H1 (cell line): Measurements from ENCODE around the gene APBA2. TPM values are rescaled to one million over a fixed set of nuclear protein-coding genes. Genes with fewer than 3 reads are reported as not detected.

Experiments used
- CTCF ChIA-PET: fragments of 300-600 bp; sonication (Branson Sonifier 250); formaldehyde crosslinking; loops from one replicate; lab custom pipeline; 2021; ENCODE audit not compliant: partially characterized antibody; lab: Charles Lee
- POLR2A ChIA-PET: fragments of 300-600 bp; sonication (Branson Sonifier 250); formaldehyde crosslinking; loops from one replicate; lab custom pipeline; 2021; ENCODE audit warnings: inconsistent platforms; ENCODE audit not compliant: partially characterized antibody; lab: Charles Lee
- DNase-seq, 2 experiments: peaks; one replicate each; pipeline versions ENCODE4 v3.0.0 to v3.0.0-alpha.2; 2010 to 2022; ENCODE audit warnings: low spot score in 2 of 2, low read depth in 1 of 2, mixed read lengths in 1 of 2
- FAIRE-seq: peaks from 2 replicates; lab custom pipeline; 2011; peaks lifted over from hg19 to GRCh38; lab: Jason Lieb, UNC
- H2AFZ ChIP-seq: 2 replicates; pipeline ENCODE4 v1.8.1; 2012; ENCODE audit warnings: low read length, inconsistent platforms
- H2AK5ac ChIP-seq: 2 replicates; pipeline ENCODE4 v1.6.1; 2013; ENCODE audit warnings: low read depth, low read length
- H2BK120ac ChIP-seq: replicated peaks from 2 replicates; pipeline ENCODE3; 2013; ENCODE audit warnings: low read depth, low read length, inconsistent platforms
- H2BK12ac ChIP-seq: 2 replicates; pipeline ENCODE4 v1.6.1; 2013; ENCODE audit warnings: low read depth, low read length
- H2BK15ac ChIP-seq: 2 replicates; pipeline ENCODE4 v1.6.1; 2013; ENCODE audit warnings: low read length
- H2BK20ac ChIP-seq: 2 replicates; pipeline ENCODE4 v1.6.1; 2013; ENCODE audit warnings: low read length
- H2BK5ac ChIP-seq: 2 replicates; pipeline ENCODE4 v1.6.1; 2013; ENCODE audit warnings: low read depth, low read length
- H3K14ac ChIP-seq: 2 replicates; pipeline ENCODE4 v1.6.1; 2013; ENCODE audit warnings: inconsistent platforms; ENCODE audit not compliant: insufficient read length
- H3K18ac ChIP-seq: 2 replicates; pipeline ENCODE4 v1.6.1; 2013; ENCODE audit warnings: low read length; ENCODE audit errors: extremely low read depth
- H3K23ac ChIP-seq: 2 replicates; pipeline ENCODE4 v1.6.1; 2013; ENCODE audit warnings: inconsistent platforms; ENCODE audit not compliant: insufficient read length
- H3K23me2 ChIP-seq: 2 replicates; pipeline ENCODE4 v1.6.1; 2013; ENCODE audit warnings: low read depth, low read length
- H3K27ac ChIP-seq: 2 replicates; pipeline ENCODE4 v1.6.1; 2011; ENCODE audit warnings: low read depth, low read length, inconsistent platforms
- H3K27me3 ChIP-seq, 4 experiments: replicated peaks in 1 of 4; 1 replicate in 1 of 4; 2 replicates in 3 of 4; pipeline versions ENCODE4 v1.6.1 to v1.8.1; 2011 to 2013; ENCODE audit warnings: low read length in 3 of 4, mild to moderate bottlenecking in 3 of 4, inconsistent platforms in 2 of 4, mixed read lengths in 2 of 4, moderate library complexity in 1 of 4; ENCODE audit not compliant: control insufficient read depth in 3 of 4, insufficient read depth in 3 of 4; ENCODE audit errors: extremely low read depth in 1 of 4
- H3K36me3 ChIP-seq, 4 experiments: 2 replicates each; pipeline versions ENCODE4 v1.6.1 to v1.8.1; 2011 to 2013; ENCODE audit warnings: mild to moderate bottlenecking in 4 of 4, low read length in 3 of 4, moderate library complexity in 2 of 4, control low read depth in 1 of 4, inconsistent platforms in 1 of 4; ENCODE audit not compliant: insufficient read depth in 4 of 4, control insufficient read depth in 2 of 4
- H3K4ac ChIP-seq: replicated peaks from 2 replicates; pipeline ENCODE3; 2013; ENCODE audit warnings: low read length, low read depth, mixed read lengths, inconsistent platforms; ENCODE audit not compliant: insufficient read length
- H3K4me1 ChIP-seq, 4 experiments: replicated peaks in 1 of 4; 1 replicate in 1 of 4; 2 replicates in 3 of 4; pipeline versions ENCODE4 v1.6.1 to v1.8.1; 2011 to 2013; ENCODE audit warnings: low read length in 3 of 4, inconsistent platforms in 2 of 4, mixed read lengths in 1 of 4; ENCODE audit not compliant: insufficient read depth in 4 of 4, control insufficient read depth in 3 of 4
- H3K4me2 ChIP-seq, 2 experiments: 2 replicates each; pipeline versions ENCODE4 v1.6.1 to v1.8.1; 2011 to 2013; ENCODE audit warnings: low read depth in 2 of 2, low read length in 2 of 2, control low read depth in 1 of 2, inconsistent platforms in 1 of 2, mild to moderate bottlenecking in 1 of 2; ENCODE audit not compliant: insufficient read depth in 1 of 2
- H3K4me3 ChIP-seq, 4 experiments: fragments of 200-600, 300-600 bp in 1 of 4; sonication (generic), shearing (Covaris generic), sonication (Bioruptor Twin) in 1 of 4; 2 replicates each; pipeline versions ENCODE4 v1.5.1 to v1.8.1; 2011 to 2016; ENCODE audit warnings: low read length in 4 of 4, low read depth in 3 of 4, control low read depth in 2 of 4, inconsistent platforms in 2 of 4, mild to moderate bottlenecking in 2 of 4, mixed read lengths in 1 of 4, moderate library complexity in 1 of 4; ENCODE audit not compliant: insufficient read depth in 2 of 4; ENCODE audit errors: extremely low read depth in 1 of 4
- H3K56ac ChIP-seq: replicated peaks from 2 replicates; pipeline ENCODE3; 2013; ENCODE audit warnings: low read depth, mild to moderate bottlenecking, mixed read lengths, low read length, inconsistent platforms; ENCODE audit not compliant: insufficient read length
- H3K79me1 ChIP-seq: 2 replicates; pipeline ENCODE4 v1.6.1; 2013; ENCODE audit warnings: low read depth, low read length, control low read depth
- H3K79me2 ChIP-seq, 2 experiments: 2 replicates each; pipeline versions ENCODE4 v1.6.1 to v1.8.1; 2012 to 2013; ENCODE audit warnings: low read length in 2 of 2, mild to moderate bottlenecking in 2 of 2, inconsistent platforms in 1 of 2; ENCODE audit not compliant: insufficient read depth in 2 of 2, control insufficient read depth in 1 of 2
- H3K9ac ChIP-seq, 4 experiments: replicated peaks in 1 of 4; 1 replicate in 1 of 4; 2 replicates in 3 of 4; pipeline versions ENCODE4 v1.6.1 to v1.8.1; 2011 to 2013; ENCODE audit warnings: low read depth in 3 of 4, low read length in 3 of 4, control low read depth in 2 of 4, mild to moderate bottlenecking in 2 of 4, moderate library complexity in 2 of 4, inconsistent platforms in 1 of 4; ENCODE audit errors: extremely low read depth in 1 of 4
- H3K9me3 ChIP-seq, 2 experiments: 2 replicates each; pipeline versions ENCODE4 v1.6.1 to v1.8.1; 2012 to 2013; ENCODE audit warnings: mild to moderate bottlenecking in 2 of 2, moderate library complexity in 2 of 2, control low read depth in 1 of 2, inconsistent platforms in 1 of 2, low read depth in 1 of 2, low read length in 1 of 2, mixed read lengths in 1 of 2; ENCODE audit not compliant: insufficient read depth in 2 of 2
- H4K20me1 ChIP-seq, 2 experiments: replicated peaks in 1 of 2; 2 replicates each; pipeline versions ENCODE3 to v1.8.1; 2011 to 2013; ENCODE audit warnings: inconsistent platforms in 2 of 2, low read length in 2 of 2, mild to moderate bottlenecking in 1 of 2; ENCODE audit not compliant: insufficient read depth in 2 of 2, control insufficient read depth in 1 of 2
- H4K5ac ChIP-seq: 2 replicates; pipeline ENCODE4 v1.6.1; 2013; ENCODE audit warnings: low read length, low read depth, mixed read lengths, inconsistent platforms; ENCODE audit not compliant: insufficient read length
- H4K8ac ChIP-seq: 2 replicates; pipeline ENCODE4 v1.8.0; 2013; ENCODE audit warnings: mild to moderate bottlenecking, moderate library complexity, low read length, inconsistent platforms; ENCODE audit not compliant: insufficient read depth; ENCODE audit errors: extremely low read depth
- H4K91ac ChIP-seq: replicated peaks from 2 replicates; pipeline ENCODE3; 2013; ENCODE audit warnings: low read length, mixed read lengths, inconsistent platforms; ENCODE audit not compliant: insufficient read length
- CHD2 ChIP-seq: IDR thresholded peaks from 2 replicates; pipeline ENCODE4 v1.6.1; 2012; ENCODE audit warnings: low read length, improper control_type of control experiment
- EP300 ChIP-seq, 2 experiments: IDR thresholded peaks; 1 replicate in 1 of 2; 2 replicates in 1 of 2; pipeline ENCODE4 v1.6.1; 2011 to 2012; ENCODE audit warnings: low read depth in 2 of 2, low read length in 2 of 2, mild to moderate bottlenecking in 2 of 2, borderline replicate concordance in 1 of 2, inconsistent platforms in 1 of 2, moderate library complexity in 1 of 2
- EZH2 ChIP-seq: fragments of 200-600 bp; sonication (generic); IDR thresholded peaks from 2 replicates; pipeline ENCODE4 v1.7.1; 2012; ENCODE audit warnings: low read depth, mild to moderate bottlenecking, moderate library complexity, low read length, inconsistent platforms; ENCODE audit not compliant: severe bottlenecking
- POLR2AphosphoS5 ChIP-seq: IDR thresholded peaks from 2 replicates; pipeline ENCODE4 v1.6.1; 2011; ENCODE audit warnings: low read depth, low read length
- SP2 ChIP-seq: IDR thresholded peaks from 2 replicates; pipeline ENCODE4 v1.6.1; 2012; ENCODE audit warnings: mild to moderate bottlenecking, low read length, inconsistent platforms
- WGBS, 2 experiments: shearing (Covaris generic) in 1 of 2; methylation state at CpG; one replicate each; pipeline versions ENCODE4 v1.1.6 to v1.1.7; 2013 to 2015; ENCODE audit warnings: low lambda C conversion rate in 2 of 2, mixed read lengths in 2 of 2, inconsistent platforms in 1 of 2, low coverage in 1 of 2, missing lambda C conversion rate in 1 of 2; ENCODE audit not compliant: insufficient replicate concordance in 2 of 2, insufficient coverage in 1 of 2, insufficient read length in 1 of 2; ENCODE audit errors: extremely low coverage in 1 of 2, missing lambda C conversion rate in 1 of 2; 5-methylcytosine and 5-hydroxymethylcytosine counted together
- polyA plus RNA-seq, 7 experiments: library from polyadenylated mRNA; depleted of rRNA in 3 of 7; stranded (reverse) in 5 of 7; unstranded in 2 of 7; fragments of >200 nt in 5 of 7; fragments of 200-250 nt in 2 of 7; gene quantifications; 1 replicate in 5 of 7; 2 replicates in 1 of 7; 4 replicates in 1 of 7; pipeline versions ENCODE4 v1.2.1 to v1.2.3, GENCODE V29; 2011 to 2013; ENCODE audit warnings: missing spikeins in 2 of 7, mixed read lengths in 2 of 7
- total RNA-seq: library from RNA; stranded (reverse); fragmentation: NEBNext Ultra II Directional; extraction: Animal tissue kit (Norgen Biotek cat#: 25700); gene quantifications from 2 replicates; pipeline ENCODE4 v1.2.1, GENCODE V29; 2021
- TF ChIP-seq, protein P1 (sequence below): IDR thresholded peaks from 2 replicates; pipeline ENCODE4 v1.6.1; 2012; ENCODE audit warnings: low read length, inconsistent platforms

Gene APBA2
- total and polyA plus RNA-seq, 2 of the 8 experiments (the other 6 are each of a cell fraction or from before 2014, with no cell fraction given), result 15.5 to 19.0 TPM

DNA sequence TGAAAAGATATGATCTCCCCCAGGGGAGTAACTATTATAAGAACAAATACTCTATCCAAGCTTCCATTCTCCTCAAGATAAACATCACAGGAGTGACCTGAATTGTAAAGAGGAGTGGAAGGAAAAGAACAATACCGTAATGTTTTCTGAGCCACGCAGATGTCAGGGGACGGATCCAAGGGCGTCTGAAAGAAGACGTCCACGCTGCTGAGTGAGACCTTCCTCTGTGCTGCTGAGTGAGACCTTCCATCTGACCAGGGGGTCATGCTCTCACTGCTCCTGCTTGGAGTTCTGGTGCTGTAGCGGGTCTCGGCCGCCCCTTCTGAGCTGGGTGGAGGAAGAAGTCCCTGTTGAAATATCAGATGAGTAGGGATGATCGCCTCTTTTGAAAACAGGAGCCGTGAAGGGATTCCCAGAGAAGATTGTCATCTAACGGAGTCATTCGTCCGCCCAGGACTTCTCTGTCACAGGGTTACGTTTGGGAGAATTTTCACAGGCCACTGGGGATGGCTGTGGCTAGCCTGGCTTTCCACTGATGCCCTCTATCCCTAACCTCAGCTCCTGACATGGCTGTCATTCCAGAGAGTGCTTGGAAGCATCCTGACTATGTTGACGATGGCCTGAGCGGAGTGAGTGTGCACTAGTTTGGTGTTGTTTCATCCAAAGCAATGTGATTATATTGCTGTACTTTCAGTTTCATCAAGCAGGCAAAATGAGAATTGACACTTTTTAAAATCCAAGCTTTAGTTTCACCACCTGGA lies 184.9 kb downstream of the APBA2 start:
- Histone ChIP-seq H3K79me2 (no peaks in the 10 kb centered on the region), H3K23me2 (no peaks in the 10 kb centered on the region; the same call in 1 of the 2 replicates), H3K18ac (no peak overlapping the region), H3K4me2 (no peak overlapping the region), H3K36me3 (no peaks in the 10 kb centered on the region; a peak in 1 of 8 replicates), H2BK15ac (no peak overlapping the region), H2AFZ (no peak overlapping the region), H4K20me1 (no peaks in the 10 kb centered on the region), H2BK120ac (no peak overlapping the region), H3K23ac (no peak overlapping the region), H3K4me1 (no peaks in the 10 kb centered on the region), H3K4me3 (no peak overlapping the region), H2BK5ac (no peak overlapping the region), H3K27me3 (no peaks in the 10 kb centered on the region), H3K9ac (no peak overlapping the region), H2BK12ac (no peak overlapping the region), H2BK20ac (no peak overlapping the region), H2AK5ac (no peak overlapping the region), H3K9me3 (0 out of 4 replicates have a peak, but pooled peaks cover 0 to 4% of the 10 kb centered on the region in 2 experiments), H3K56ac (no peak overlapping the region), H4K8ac (no peak overlapping the region; the same call in 1 of the 2 replicates), H3K4ac (no peak overlapping the region), H3K27ac (no peak overlapping the region), H3K79me1 (no peaks in the 10 kb centered on the region), H4K5ac (no peak overlapping the region), H3K14ac (no peak overlapping the region), H4K91ac (no peak overlapping the region)
- ChIA-PET CTCF (interaction anchor here (1.0 to 4.2 kb wide), 3 partner anchors 9 to 82 kb away, joined by 3 to 23 read pairs (median 4); no protein-coding TSS in a partner anchor), POLR2A (no interaction called here)
- TF ChIP-seq EZH2, result no peak
- no peak for TF ChIP-seq POLR2AphosphoS5
- TF ChIP-seq, protein P1, sequence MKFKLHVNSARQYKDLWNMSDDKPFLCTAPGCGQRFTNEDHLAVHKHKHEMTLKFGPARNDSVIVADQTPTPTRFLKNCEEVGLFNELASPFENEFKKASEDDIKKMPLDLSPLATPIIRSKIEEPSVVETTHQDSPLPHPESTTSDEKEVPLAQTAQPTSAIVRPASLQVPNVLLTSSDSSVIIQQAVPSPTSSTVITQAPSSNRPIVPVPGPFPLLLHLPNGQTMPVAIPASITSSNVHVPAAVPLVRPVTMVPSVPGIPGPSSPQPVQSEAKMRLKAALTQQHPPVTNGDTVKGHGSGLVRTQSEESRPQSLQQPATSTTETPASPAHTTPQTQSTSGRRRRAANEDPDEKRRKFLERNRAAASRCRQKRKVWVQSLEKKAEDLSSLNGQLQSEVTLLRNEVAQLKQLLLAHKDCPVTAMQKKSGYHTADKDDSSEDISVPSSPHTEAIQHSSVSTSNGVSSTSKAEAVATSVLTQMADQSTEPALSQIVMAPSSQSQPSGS, result no peak
- no peak for TF ChIP-seq SP2
- TF ChIP-seq EP300 (IDR thresholded peaks at IDR 0.05; ENCODE audit: borderline replicate concordance in 1 of 2, low read depth in 2 of 2, low read length in 2 of 2), result no peak
- no peak for TF ChIP-seq CHD2
- DNase-seq (no peak), FAIRE-seq (no peak)
- 92% methylated on average over 16 of the region's 17 CpGs; no CpG with 5 or more reads in 1 of the 2 experiments for WGBS, 2 experiments
